ENCODE data around the gene GMPR.
A peak's percentile ranks its signal among the peaks of the same experiment; 100 is the strongest.

The GMPR gene

GRCh38 chr6:16199804-16200203, 38.6 kb upstream of the GMPR start:
- H3K4me3 ChIP-seq (ENCODE audit: low read depth, low read length): no peak overlapping the region
- no peak for TF ChIP-seq CTCF (IDR thresholded peaks at IDR 0.05; ENCODE audit: low read depth, low read length, missing control alignments)
- no peaks in the 10 kb centered on the region for H3K27me3 ChIP-seq (replicated peaks)
- DNase-seq: no peak
- H3K27ac ChIP-seq: no peak overlapping the region
- in situ Hi-C loops (cut with HindIII; ENCODE audit: low pct_ligation_motif_present, low sequenced_read_pairs): loop anchor here (25.0 kb wide), 1 partner anchor 513 kb away; no protein-coding TSS in a partner anchor
- H3K36me3 ChIP-seq (replicated peaks): no peaks in the 10 kb centered on the region

GRCh38 chr6:16200321-16200883, 38.0 kb upstream of the GMPR start:
- H3K27ac ChIP-seq: no peak overlapping the region
- no peak overlapping the region for H3K4me3 ChIP-seq (ENCODE audit: low read depth, low read length)
- no peak for TF ChIP-seq CTCF (IDR thresholded peaks at IDR 0.05; ENCODE audit: low read depth, low read length, missing control alignments)
- H3K36me3 ChIP-seq (replicated peaks): no peaks in the 10 kb centered on the region
- DNase-seq: no peak
- in situ Hi-C loops (cut with HindIII; ENCODE audit: low pct_ligation_motif_present, low sequenced_read_pairs): no loop called here
- no peaks in the 10 kb centered on the region for H3K27me3 ChIP-seq (replicated peaks)

- no peaks in the 10 kb centered on the region for H3K36me3 ChIP-seq (replicated peaks)
- no peak overlapping the region for H3K4me3 ChIP-seq (ENCODE audit: low read depth, low read length)
- no peaks in the 10 kb centered on the region for H3K27me3 ChIP-seq (replicated peaks)
- no peak overlapping the region for H3K27ac ChIP-seq
- DNase-seq: no peak
- TF ChIP-seq CTCF (IDR thresholded peaks at IDR 0.05; ENCODE audit: low read depth, low read length, missing control alignments): no peak
- in situ Hi-C loops (cut with HindIII; ENCODE audit: low pct_ligation_motif_present, low sequenced_read_pairs): no loop called here
Observed at GRCh38 chr6:16201706-16202105, 36.7 kb upstream of the GMPR start.

GRCh38 chr6:16204653-16205376, 33.6 kb upstream of the GMPR start:
- Histone ChIP-seq H3K27ac (peak overlapping the region; percentile 75), H3K36me3 (replicated peaks) (no peaks in the 10 kb centered on the region), H3K4me3 (ENCODE audit: low read depth, low read length) (no peak overlapping the region), H3K27me3 (replicated peaks) (no peaks in the 10 kb centered on the region)
- TF ChIP-seq CTCF (IDR thresholded peaks at IDR 0.05; ENCODE audit: low read depth, low read length, missing control alignments): no peak
- no peak for DNase-seq
- in situ Hi-C loops (cut with HindIII; ENCODE audit: low pct_ligation_motif_present, low sequenced_read_pairs): no loop called here

- in situ Hi-C loops (cut with HindIII; ENCODE audit: low pct_ligation_motif_present, low sequenced_read_pairs): no loop called here
- peak; percentile 95 for DNase-seq
- no peaks in the 10 kb centered on the region for H3K36me3 ChIP-seq (replicated peaks)
- peak overlapping the region; percentile 75 for H3K27ac ChIP-seq
- TF ChIP-seq CTCF (IDR thresholded peaks at IDR 0.05; ENCODE audit: low read depth, low read length, missing control alignments): no peak
- no peak overlapping the region for H3K4me3 ChIP-seq (ENCODE audit: low read depth, low read length)
- no peaks in the 10 kb centered on the region for H3K27me3 ChIP-seq (replicated peaks)
Observed at GRCh38 chr6:16205377-16206144, 32.8 kb upstream of the GMPR start.

Measured in brain microvascular endothelial cell (primary cell).